GM19395 (cell line): Measurements from ENCODE around the gene ARPC5L.
"Not testable (repeated sequence)": the region's sequence is repeated elsewhere in the genome, so short reads cannot be mapped to it uniquely, and the experiment has no call there.

Experiments
- ATAC-seq: cut with Tn5 transposase; IDR thresholded peaks from one replicate; pipeline ENCODE4 v1.9.1; 2021; ENCODE audit warnings: mild to moderate bottlenecking, moderate library complexity; ENCODE audit not compliant: unreplicated experiment

The ARPC5L gene

DNA sequence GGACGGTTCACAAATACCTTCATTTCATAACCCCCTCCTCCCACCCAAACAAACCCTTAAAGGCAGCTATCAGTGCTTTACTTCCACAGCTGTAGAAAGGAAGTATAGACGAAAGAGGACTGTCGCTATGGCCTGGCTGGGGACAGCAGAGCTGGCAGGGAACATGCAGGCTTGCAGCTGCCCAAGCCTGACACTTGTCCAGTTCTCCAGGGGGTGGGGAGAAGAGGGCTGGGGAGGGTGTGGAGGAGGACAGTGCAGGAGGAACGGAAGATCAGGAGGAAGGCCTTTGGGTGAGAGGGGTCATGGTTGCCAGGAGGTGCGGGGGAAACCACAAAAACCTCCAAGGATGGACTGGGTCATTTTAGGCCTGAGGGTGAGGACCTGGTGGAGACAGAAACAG, 25.9 kb downstream of the ARPC5L start:
- no peak for ATAC-seq

DNA sequence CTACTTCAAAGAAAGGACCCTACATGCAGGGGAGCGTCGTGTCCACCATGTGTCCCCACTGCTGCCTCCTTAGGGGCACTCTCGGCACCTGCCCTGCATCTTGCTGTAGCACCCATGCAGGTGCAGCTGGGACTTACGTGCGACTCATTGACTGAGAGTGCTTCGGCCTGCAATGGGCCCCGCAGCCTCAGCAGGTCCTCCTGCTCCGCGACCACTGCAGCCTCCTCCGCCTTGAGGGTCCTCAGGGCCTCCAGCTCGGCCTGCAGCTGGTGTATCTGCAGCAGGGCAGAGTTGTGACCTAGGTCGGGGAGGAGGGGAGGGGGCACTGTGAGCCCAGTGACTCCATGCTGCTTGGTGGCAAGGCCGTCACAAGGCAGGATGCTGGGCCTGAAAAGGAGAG, 27.1 kb downstream of the ARPC5L start:
- no peak for ATAC-seq

DNA sequence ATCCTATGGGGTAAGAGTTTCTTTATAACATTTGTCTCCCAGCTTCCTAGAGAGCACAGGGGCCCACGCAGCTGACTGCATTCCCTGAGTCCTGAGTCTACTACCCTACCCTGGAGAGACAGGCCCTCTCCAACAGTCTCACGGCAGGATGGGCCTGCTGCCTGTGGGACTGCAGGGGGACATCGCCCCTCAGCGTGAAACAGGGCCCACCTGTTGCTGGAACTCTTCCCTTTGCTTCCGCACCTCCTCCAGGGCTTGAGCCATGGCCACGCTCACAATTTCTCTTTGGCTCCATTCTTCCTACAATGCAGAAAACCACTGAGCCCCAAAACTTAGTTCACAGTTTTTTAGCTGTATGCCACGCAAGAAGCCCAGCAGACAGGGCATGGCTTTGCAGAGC, 28.2 kb downstream of the ARPC5L start:
- no peak for ATAC-seq

DNA sequence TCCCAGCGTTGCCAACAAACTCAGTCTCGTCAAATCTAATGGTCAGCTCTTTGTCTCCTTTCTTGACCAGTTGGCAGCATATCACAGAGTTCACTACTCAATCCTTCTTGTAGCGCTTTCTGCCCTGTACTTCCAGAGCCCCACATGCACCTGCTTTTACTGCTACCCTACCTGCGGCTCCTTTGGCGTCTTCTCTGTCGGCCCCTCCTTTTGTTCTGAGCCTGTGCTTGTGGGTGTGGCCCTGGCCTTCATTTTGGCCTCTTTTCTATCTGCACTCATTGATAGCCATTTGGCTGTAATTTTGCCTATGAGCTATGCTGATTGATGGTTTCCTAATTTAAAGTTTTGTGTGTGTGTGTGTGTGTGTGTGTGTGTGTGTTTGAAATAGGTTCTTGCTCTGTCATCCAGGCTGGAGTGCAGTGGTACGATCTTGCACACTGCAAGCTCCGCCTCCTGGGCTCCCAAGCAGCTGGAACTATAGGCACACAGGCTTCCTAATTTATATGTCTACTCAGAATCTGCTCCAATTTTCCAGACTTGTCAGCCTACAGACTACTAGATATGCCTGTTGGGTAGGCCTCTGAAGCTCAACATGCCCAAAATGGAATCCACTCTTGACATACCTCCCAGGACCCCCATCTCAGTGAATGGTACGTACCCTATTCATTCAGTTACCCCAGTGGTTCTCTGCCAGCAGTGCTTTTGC, 32.3 kb downstream of the ARPC5L start:
- no peak for ATAC-seq

DNA sequence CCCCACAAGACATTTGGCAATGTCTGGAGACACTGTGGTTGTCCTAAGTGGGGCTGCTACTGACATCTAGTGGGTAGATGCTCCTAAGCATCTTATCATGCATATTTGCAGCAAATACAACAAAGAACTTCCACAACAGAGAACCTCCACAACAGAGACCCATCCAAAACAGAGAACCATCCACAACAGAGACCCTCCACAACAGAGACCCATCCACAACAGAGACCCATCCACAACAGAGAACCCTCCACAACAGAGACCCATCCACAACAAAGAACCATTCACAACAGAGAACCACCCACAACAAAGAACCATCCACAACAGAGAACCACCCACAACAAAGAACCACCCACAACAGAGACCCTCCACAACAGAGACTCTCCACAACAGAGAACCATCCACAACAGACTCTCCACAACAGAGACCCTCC, 32.8 kb downstream of the ARPC5L start:
- ATAC-seq = no peak

DNA sequence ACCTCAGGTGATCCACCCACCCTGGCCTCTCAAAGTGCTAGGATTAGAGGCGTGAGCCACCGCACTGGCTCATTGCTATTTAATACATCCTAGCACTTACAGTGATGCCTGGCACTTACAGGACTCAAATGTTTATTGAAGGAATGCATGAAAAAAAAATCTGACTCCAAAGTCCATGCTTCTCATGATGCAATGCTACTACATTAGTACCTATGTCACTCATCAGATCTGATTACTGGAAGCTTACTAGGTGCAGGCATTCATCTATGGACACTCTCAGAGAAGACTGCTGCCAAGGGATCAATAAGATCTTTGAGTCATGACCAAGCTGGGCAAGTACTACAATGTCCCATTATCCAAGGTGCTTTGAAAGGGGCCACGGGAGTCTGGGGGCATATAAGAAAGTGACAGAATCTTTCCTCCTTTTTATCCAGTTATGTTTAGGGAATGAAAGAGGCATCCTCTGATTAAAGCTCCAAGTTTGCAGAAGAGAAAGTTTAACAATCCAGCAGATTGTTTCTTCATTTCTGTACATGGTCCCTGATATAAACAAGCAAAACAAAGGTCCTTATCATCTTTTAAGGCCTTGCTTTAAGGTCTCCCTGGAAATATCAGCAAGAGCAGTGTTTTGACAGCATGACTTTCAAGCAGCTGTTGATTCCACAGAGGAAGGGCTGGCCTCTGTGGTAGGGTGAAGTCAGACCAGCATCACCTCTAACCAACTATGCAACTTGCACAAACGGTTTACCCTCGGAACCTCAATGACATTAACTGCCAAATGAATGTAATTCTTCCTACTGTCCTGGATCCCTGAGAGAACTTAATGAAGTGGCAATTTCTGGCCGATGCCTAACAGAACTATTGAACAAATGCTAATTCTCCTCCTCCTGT, 35.9 kb downstream of the ARPC5L start:
- no peak for ATAC-seq

DNA sequence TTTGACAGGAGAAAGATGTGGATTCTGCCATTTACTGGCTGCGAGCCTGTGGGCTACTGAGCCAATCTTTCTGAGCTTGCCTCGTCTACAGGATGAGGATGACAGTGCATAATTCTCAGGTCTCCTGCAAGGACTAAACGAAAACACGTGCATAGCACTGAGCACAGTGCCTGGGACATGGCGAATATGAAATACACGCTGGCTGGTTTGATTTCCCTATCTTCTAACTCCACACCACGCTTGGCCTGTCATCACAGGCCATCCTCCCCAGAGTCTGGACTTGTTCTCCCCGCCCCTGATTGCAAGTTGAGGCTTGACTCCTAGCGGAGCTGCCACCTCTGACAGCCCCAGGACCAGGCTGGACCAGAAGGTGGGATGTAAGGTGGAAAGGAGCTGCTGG, 37.9 kb downstream of the ARPC5L start:
- no peak for ATAC-seq

DNA sequence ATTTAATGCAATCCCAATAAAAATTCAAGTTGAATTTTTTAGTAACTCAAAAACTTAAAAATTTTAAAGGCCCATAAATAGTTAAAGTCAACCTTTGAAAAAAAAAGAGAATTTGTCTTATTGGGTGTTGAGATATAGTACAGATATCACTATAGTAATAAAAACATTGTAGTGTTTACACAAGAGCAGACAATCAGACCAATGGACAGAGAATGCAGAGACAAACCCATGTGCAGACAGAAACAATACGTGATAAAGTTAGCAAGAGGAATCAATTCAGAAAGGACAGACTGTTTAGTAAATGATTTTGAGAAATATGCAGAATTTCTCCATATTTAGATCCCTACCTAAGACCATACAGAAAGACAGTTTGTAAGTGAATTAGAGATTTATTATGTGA, 45.0 kb downstream of the ARPC5L start:
- ATAC-seq = no peak

DNA sequence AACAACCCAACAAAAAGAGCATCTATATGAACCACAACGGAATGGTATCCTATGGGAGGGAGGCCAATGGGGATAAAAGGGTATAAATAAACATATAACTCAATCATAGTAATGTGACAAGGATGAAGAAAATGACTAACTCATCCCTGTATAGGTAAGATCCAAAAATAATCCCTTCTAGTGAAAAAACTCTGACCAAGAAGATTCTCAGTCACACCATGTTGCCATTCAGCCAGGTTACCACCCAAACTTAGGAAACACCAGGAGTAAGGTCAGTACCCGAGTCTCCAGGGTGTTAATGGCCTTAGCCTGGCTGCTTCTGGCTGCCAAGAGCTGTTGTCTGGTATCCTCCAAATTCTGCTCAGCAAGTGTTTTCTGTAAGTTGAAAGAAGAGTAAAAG, 46.2 kb downstream of the ARPC5L start:
- no peak for ATAC-seq

DNA sequence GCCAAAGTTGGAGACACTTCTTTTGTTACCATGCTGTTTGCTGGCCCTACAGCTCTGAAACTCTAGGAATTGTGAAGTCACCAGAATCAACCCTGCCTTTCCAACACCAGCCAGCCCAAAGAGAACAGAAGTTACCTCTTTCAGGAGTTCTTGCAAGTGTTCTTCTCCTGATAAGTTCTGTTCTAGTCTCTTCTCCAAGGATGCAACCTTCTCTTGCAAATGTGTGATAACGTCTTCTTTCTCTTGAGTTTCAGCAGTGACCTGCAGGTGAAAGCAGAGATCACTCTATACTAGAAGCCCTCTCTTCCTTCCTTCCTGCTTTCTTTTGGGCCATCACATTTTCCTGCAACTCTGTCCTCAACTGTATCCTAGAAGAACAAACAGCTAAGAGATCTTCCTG, 49.8 kb downstream of the ARPC5L start:
- no peak for ATAC-seq

DNA sequence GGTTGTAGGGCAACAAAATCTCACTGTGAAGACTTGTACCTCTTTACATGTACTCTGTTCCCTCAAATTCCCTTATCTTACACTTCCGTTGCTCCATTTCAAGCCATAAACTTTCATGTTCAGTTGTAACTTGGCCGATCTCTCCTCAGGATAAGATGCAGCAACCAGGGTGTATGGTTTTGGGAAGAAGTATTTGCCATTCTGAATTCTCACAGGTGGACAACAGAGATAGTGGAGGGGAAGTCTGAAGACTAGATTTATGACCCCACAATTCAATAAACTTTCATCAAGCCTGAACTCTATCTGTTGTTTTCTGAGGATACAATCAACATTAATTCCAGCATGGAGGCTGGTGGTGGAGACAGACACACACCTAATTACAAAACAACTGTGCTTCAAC, 51.4 kb downstream of the ARPC5L start:
- no peak for ATAC-seq

DNA sequence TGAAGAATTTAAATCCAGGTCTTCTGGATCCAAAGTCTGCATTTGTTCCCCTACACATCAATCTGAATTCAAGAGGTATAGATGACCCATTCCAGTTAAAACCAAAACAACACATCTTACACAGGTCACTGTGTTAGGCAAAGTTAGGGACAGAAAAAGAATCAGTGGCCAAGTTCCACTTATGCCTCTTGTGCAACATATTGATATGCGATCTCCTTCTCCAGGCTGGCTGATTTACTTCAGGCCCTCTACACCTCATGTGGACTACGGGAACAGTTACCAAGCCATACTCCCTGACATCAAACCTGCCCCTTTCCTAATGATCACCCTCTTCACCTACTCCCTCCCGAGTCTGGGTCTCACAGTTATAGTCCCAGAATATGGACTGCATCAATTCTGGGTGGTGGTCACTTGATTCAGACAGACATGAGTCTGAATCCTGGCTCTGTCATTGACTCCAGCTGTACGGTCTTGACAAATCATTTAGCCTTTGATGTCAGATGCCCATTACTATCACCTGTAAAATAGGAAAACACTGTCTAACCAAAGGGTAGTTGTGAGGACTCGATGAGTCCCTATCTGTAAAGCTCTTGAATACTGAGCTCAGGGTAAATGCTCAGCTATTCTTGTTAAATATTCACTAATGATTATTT, 52.9 kb downstream of the ARPC5L start:
- no peak for ATAC-seq

DNA sequence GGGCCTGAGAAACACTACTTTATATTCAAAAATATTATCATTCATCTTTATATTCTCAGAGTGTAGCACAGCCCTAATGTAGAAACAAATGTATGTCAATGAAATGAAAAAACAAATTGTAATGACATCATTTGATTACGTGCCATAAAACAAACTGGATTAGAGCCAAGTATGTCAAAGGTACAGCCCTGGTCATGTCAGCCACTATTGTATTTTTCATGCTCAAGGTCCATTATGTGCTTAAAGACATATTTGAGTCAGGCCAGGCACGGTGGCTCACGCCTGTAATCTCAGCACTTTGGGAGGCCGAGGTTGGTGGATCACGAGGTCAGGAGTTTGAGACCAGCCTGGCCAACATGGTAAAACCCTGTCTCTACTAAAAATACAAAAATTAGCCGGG, 58.5 kb downstream of the ARPC5L start:
- not testable (repeated sequence) for ATAC-seq
